Muscle of leg (tissue), 11 donors: ENCODE data around the gene PLD4. TPM values are rescaled to one million over a fixed set of nuclear protein-coding genes. Genes with fewer than 3 reads are reported as not detected.
A peak's percentile ranks its signal among the peaks of the same experiment; 100 is the strongest.

Experiments used
- DNase-seq: peaks from one replicate; pipeline ENCODE4 v3.0.0; 2013
- H3K27ac ChIP-seq: one replicate; pipeline ENCODE4 v1.5.1; 2013; ENCODE audit warnings: mild to moderate bottlenecking, low read length, control low read depth
- H3K27me3 ChIP-seq: one replicate; pipeline ENCODE4 v1.6.1; 2013; ENCODE audit warnings: low read length; ENCODE audit not compliant: control insufficient read depth, insufficient read depth
- H3K36me3 ChIP-seq: one replicate; pipeline ENCODE4 v1.6.1; 2013; ENCODE audit warnings: low read length; ENCODE audit not compliant: control insufficient read depth, insufficient read depth
- H3K4me1 ChIP-seq: one replicate; pipeline ENCODE4 v1.6.1; 2013; ENCODE audit warnings: low read length; ENCODE audit not compliant: control insufficient read depth, insufficient read depth
- H3K4me3 ChIP-seq: one replicate; pipeline ENCODE4 v1.5.1; 2013; ENCODE audit warnings: low read length, control low read depth
- H3K9me3 ChIP-seq: replicated peaks from 2 replicates; pipeline ENCODE4 v1.6.1; 2013; ENCODE audit warnings: low read depth, low read length; ENCODE audit not compliant: control insufficient read depth
- WGBS: methylation state at CpG from one replicate; pipeline ENCODE4 v1.1.5; 2013; ENCODE audit warnings: missing lambda C conversion rate; ENCODE audit not compliant: insufficient coverage; 5-methylcytosine and 5-hydroxymethylcytosine counted together
- polyA plus RNA-seq, 8 donors: library from polyadenylated mRNA; unstranded; fragments of 120-200 nt; gene quantifications; one replicate each; pipeline versions ENCODE4 v1.2.1 to v1.2.3, GENCODE V29; 2013; ENCODE audit warnings: inconsistent platforms in 1 of 8, low replicate concordance in 1 of 8; ENCODE audit not compliant: insufficient read length in 8 of 8, insufficient read depth in 1 of 8
- total RNA-seq: library from RNA; stranded (reverse); fragments of 120-200 nt; gene quantifications from one replicate; pipeline ENCODE4 v1.2.4, GENCODE V29; 2013

The PLD4 gene
- total and polyA plus RNA-seq, 9 donors, result 3.1 to 9.7 (median 6.3) TPM

DNA sequence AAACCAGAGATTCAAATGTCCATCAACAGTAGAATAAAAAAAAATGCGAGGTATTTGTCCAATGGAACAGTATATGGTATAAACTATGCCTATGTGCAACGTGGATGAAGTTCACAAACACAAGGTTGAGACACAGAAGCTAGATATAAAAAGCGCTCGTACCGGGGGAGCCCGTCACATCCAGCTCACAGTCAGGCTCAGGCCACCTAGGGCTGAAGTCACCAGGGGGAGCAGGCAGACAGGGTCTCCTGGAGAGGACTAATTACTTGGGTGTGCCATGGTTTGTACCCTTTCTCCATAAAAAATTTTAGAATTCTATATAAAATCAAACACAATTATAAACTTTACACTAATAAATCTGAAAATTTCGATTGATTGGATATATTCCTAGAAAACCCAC lies 39.9 kb downstream of the PLD4 start:
- 90% methylated on average over 2 of the region's 7 CpGs for WGBS
- peaks cover 13% of the 10 kb centered on the region for H3K27me3 ChIP-seq
- DNase-seq, result no peak
- H3K4me1 ChIP-seq, result peaks cover 30% of the 10 kb centered on the region
- no peaks in the 10 kb centered on the region for H3K9me3 ChIP-seq
- H3K36me3 ChIP-seq, result no peaks in the 10 kb centered on the region
- H3K27ac ChIP-seq, result no peak overlapping the region
- H3K4me3 ChIP-seq, result no peak overlapping the region

DNA sequence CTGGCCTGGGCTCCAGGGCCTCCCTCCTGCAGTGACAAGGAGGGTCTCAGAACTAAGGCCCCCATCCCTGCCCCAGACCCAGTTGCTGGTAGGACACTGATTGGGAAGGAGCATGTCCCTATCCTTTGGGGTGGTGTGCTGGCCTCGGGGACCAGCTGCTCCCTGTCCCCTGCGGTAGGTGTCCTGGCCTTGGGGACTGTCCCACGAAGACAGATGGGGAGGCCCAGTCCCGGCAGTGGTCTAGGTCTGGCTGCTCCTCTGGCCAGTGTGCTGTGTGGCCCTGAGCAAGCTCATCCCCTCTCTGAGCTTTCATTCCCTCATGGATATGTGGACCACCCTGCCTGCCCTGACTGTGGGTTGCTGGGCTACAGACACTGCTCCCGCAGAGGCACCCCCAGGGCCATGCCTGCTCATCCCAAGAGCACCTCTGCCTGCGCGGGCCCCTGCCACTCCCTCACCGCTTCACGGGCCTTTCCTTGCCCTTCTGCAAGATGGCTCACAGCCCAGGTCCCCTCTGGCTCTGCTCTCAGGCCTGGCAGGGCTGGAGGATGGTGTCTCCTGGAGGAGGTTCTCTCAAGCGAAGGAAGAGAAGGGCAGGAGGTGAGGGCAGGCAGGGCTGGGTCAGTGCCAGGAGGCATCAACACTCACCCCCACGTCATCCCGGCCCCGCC lies 41.0 kb downstream of the PLD4 start:
- peak; percentile 10 for DNase-seq
- Histone ChIP-seq H3K27me3 (peaks cover 13% of the 10 kb centered on the region), H3K9me3 (no peaks in the 10 kb centered on the region), H3K36me3 (no peaks in the 10 kb centered on the region), H3K4me3 (no peak overlapping the region), H3K27ac (no peak overlapping the region), H3K4me1 (peaks cover 40% of the 10 kb centered on the region)
- 80% methylated on average over 8 of the region's 13 CpGs for WGBS

DNA sequence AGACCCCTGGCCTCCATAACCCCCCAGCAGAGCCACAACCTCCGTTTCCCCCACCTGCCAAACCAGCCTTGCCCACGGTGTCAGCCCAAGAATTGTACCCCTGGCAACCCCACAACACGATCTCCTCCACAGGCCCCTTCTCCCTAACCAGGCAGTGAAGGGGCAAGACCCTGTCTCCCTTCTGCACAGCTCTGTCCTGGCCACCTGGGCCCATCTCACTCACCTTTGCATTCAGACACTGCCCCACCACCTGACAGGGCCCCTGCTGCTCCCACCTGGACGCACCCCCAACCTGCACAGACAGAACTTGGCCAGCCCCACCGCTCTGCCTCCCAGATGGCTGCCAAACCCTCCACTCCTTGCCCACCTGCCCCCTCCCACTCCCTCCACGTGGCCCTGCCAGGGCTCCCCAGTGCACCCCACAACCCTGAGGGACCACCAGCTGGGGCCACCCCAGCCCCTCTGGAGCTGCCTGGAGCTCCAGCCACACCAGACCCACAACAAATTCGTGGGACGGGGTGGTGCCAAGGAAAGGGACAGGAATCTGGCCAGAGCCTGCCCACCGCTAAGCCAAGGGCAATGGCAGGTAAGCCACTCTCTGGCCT lies 41.7 kb downstream of the PLD4 start:
- WGBS, result 64% methylated on average over 9 of the region's 9 CpGs
- Histone ChIP-seq H3K27ac (no peak overlapping the region), H3K4me1 (peaks cover 47% of the 10 kb centered on the region), H3K36me3 (no peaks in the 10 kb centered on the region), H3K4me3 (no peak overlapping the region), H3K9me3 (no peaks in the 10 kb centered on the region), H3K27me3 (peaks cover 13% of the 10 kb centered on the region)
- no peak for DNase-seq

DNA sequence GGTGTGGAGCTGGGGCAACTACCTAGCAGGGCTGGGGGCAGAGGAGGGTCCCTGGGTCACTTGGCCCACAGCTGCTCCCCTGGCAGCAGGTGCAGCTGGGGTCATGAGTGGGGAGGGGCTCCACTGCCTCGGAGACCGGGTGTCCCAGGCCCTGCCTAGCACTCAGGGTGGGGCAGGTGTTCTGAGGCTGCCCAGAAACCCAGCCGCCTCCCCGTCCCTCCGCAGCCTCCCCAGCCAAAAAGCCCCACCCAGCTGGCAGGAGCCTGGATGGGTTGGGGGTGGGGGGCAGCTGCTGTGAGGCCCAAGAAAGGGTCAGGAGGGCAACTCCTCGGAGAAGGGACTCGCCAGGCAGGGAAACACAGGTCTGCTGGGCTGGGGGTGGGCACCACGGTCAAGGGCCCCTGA lies 42.3 kb downstream of the PLD4 start:
- peaks cover 52% of the 10 kb centered on the region for H3K4me1 ChIP-seq
- H3K9me3 ChIP-seq, result no peaks in the 10 kb centered on the region
- no peak overlapping the region for H3K27ac ChIP-seq
- 30% methylated on average over 5 of the region's 8 CpGs for WGBS
- peaks cover 13% of the 10 kb centered on the region for H3K27me3 ChIP-seq
- peak; percentile 17 for DNase-seq
- H3K36me3 ChIP-seq, result no peaks in the 10 kb centered on the region
- H3K4me3 ChIP-seq, result no peak overlapping the region

DNA sequence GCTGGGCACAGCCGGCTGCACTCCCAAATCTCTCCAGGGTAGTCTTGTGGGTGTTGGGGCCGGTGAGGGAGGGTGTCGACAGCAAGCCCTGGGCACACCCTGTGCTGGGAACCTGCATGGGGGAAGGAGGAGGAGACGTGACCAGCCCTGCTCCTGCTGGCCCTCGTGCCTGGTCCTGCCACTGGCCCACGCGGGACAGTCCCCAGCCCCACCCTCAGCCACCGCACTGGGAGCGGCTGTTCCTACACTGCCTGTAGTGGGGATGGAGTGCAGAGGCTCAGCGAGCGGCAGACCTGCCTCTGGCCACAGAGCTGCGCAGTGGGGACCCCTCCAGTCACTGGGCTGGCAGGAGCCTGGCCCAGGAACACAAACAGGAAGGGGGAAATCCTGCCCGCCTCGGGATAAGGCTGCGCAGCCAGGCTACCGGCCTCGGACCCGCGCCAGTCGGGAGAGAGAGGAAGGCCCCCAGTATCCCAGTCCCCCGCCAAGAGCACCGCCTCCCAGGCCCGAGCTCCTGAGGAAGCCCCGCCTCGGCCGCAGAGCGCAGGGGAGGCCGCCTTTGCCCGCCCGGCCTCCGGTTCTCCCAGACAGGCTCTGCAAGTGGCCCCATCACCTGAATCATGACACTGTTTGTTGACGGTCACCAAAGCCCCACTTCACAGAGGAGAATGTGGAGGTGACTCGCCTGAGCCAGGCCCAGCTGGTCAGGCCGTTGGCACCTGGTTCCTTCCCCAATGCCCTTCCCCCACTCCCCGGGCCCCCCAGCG lies 42.9 kb downstream of the PLD4 start:
- peaks cover 58% of the 10 kb centered on the region for H3K4me1 ChIP-seq
- peaks cover 13% of the 10 kb centered on the region for H3K27me3 ChIP-seq
- no peaks in the 10 kb centered on the region for H3K9me3 ChIP-seq
- peak overlapping the region; percentile 32 for H3K4me3 ChIP-seq
- no peaks in the 10 kb centered on the region for H3K36me3 ChIP-seq
- peak overlapping the region; percentile 9 for H3K27ac ChIP-seq
- DNase-seq, result peak; percentile 81
- WGBS, result 2% methylated on average over 29 of the region's 36 CpGs

DNA sequence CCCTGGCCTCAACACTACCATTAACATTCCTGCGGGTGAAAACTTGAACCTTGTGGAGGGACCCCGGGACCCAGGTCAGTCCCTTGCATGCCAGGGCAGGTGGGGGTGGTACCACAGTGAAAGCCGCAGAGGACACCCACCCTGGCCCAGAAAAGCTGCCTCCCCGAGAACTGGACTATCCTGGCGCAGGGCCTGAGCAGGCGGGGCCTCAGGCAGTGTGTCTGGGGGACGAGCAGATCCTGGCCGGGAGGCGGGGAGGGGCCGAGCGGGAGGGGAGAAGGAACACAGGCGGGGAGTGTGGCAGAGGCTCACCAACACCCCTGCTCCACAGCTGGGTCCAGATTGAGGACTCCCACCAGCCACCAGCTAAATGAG lies 43.5 kb downstream of the PLD4 start:
- 0% methylated on average over 10 of the region's 12 CpGs for WGBS
- no peaks in the 10 kb centered on the region for H3K9me3 ChIP-seq
- H3K27me3 ChIP-seq, result peaks cover 13% of the 10 kb centered on the region
- H3K27ac ChIP-seq, result peak overlapping the region; percentile 29
- peak; percentile 88 for DNase-seq
- no peaks in the 10 kb centered on the region for H3K36me3 ChIP-seq
- peak overlapping the region; percentile 32 for H3K4me3 ChIP-seq
- H3K4me1 ChIP-seq, result peaks cover 63% of the 10 kb centered on the region

DNA sequence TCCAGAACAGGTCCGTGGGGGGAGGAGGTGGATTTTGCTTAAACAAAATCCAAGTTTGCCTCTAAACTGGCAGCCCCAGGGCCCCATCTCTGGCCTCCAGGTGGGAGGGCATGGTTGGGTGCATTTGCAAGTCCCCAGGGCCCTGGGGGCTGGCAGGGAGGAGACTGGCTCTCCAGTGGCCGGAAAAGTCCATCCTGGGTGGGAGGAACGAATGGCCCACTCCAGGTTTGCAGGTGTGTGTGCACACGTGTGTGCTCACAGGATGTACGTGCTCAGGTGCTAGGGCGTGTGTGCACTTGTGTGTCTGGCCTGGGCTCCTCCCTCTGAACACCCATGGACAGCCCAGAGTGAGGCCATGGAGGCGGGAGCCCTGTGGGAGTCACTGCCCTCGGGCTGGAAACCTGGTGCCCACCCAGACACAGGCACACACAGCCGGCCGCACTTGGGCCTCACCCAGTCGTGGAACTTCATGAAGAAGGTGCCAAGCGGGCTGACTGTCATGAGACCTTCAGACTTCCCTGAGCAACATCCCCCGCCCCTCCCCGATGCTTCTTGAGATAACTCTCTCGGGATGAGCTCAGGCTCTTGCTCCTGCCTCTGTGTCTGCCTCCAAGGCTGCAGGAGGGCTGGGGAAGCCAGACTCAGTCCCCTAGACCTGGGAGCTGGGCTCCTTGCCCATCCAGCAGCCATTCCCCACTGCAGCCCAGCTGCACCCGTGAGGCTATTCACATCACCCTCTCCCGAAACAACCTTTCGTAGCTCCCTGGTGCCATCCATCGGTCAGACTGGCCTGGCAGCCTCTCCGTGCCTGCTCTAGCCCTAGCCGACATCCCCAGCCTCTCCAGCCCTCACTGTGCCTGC lies 44.1 kb downstream of the PLD4 start:
- peak; percentile 44 for DNase-seq
- Histone ChIP-seq H3K9me3 (no peaks in the 10 kb centered on the region), H3K27ac (peak overlapping the region; percentile 29), H3K36me3 (no peaks in the 10 kb centered on the region), H3K27me3 (peaks cover 13% of the 10 kb centered on the region), H3K4me3 (peak overlapping the region; percentile 32), H3K4me1 (peaks cover 70% of the 10 kb centered on the region)
- 39% methylated on average over 19 of the region's 21 CpGs for WGBS

DNA sequence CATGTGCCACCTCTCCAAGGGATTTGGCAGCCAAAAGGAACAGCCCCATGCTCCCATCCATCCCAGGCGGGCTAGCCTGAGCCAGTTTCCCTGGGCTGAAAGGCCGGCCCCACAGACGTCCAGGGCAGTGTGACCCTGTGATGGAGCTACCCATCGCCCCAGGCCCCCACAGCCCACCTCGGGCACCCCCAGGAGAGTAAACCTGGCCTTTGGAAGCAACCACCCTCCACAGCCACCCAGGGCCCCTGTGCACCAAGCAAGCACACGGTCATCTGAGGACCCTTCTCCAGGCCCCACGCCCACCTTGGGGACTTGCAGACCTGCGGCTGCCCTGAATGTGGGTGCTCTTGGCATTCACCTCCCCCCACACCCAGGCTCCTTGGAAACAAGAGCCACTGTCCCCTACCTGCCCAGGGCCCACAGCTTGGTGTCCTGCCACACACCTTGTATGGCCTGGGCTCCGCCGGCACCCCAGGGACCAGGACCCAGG lies 45.1 kb downstream of the PLD4 start:
- H3K27ac ChIP-seq, result peak overlapping the region; percentile 69
- H3K27me3 ChIP-seq, result peaks cover 13% of the 10 kb centered on the region
- H3K4me3 ChIP-seq, result peak overlapping the region; percentile 15
- no peaks in the 10 kb centered on the region for H3K9me3 ChIP-seq
- no peaks in the 10 kb centered on the region for H3K36me3 ChIP-seq
- peaks cover 76% of the 10 kb centered on the region for H3K4me1 ChIP-seq
- 86% methylated on average over 10 of the region's 10 CpGs for WGBS
- DNase-seq, result peak; percentile 20

DNA sequence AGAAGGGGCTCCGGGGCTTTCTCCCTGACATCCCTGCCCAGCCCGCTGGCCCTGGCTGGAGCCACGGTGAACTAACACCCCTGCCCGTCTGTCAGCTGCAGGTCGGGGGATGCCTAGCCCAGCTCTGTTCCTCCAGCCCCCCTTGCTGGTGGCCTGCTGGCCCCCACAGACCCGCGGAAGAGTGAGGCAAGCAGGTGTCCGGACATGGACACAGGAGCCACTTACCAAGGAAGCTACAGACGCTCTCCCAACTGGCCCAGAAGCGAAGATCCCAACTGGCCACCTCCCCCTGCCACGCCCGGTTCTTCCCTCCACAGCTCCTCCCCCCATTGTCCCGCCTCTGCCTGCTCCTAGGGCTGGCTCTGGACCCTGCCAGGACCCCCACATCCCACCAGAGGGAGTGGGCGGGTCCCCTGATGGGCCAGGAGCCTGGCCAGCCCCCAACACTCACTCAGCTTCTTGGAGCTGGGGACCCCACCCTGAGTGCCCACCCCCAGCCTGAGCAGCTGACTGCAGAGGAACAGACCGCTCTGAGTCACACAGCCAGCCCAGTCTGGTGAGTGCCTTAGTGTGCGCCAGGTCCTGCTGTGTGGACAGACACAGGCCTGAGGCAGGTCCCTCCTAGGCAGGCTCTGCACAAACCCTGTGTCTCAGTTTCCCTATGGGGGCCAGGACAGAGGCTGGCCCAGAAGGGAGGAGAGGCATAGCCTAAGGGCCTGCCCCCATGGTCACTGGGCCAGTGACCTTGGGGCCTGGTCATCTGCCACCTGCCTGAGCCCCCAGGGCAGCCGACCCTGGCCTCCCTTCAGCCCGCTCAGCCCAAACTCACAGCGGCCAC lies 45.8 kb downstream of the PLD4 start:
- H3K4me1 ChIP-seq, result peaks cover 77% of the 10 kb centered on the region

More for the DNA sequence above, 45.8 kb downstream of the PLD4 start:
- peak overlapping the region; percentile 15 for H3K4me3 ChIP-seq
- DNase-seq, result peak; percentile 91
- no peaks in the 10 kb centered on the region for H3K36me3 ChIP-seq
- peaks cover 13% of the 10 kb centered on the region for H3K27me3 ChIP-seq
- peak overlapping the region; percentile 69 for H3K27ac ChIP-seq
- no peaks in the 10 kb centered on the region for H3K9me3 ChIP-seq
- 44% methylated on average over 18 of the region's 19 CpGs for WGBS
